Upper lobe of left lung (tissue), 4 donors: ENCODE data around the gene ALDH3A1.

ENCODE experiments used
- EP300 ChIP-seq, 4 donors: sonication (generic); formaldehyde crosslinking; IDR thresholded peaks; one replicate each; pipeline ENCODE4 v1.5.1; 2017; ENCODE audit warnings: antibody characterized with exemption in 4 of 4, control low read depth in 2 of 4
- TF ChIP-seq, protein P1 (sequence below), 6 experiments: fragments of 450-650 bp in 4 of 6; fragments of 200-600 bp in 2 of 6; sonication (generic) in 2 of 6; IDR thresholded peaks; one replicate each; pipeline ENCODE4 v1.5.1; 2016 to 2019; ENCODE audit warnings: antibody characterized with exemption in 6 of 6

- TF ChIP-seq, protein P1, sequence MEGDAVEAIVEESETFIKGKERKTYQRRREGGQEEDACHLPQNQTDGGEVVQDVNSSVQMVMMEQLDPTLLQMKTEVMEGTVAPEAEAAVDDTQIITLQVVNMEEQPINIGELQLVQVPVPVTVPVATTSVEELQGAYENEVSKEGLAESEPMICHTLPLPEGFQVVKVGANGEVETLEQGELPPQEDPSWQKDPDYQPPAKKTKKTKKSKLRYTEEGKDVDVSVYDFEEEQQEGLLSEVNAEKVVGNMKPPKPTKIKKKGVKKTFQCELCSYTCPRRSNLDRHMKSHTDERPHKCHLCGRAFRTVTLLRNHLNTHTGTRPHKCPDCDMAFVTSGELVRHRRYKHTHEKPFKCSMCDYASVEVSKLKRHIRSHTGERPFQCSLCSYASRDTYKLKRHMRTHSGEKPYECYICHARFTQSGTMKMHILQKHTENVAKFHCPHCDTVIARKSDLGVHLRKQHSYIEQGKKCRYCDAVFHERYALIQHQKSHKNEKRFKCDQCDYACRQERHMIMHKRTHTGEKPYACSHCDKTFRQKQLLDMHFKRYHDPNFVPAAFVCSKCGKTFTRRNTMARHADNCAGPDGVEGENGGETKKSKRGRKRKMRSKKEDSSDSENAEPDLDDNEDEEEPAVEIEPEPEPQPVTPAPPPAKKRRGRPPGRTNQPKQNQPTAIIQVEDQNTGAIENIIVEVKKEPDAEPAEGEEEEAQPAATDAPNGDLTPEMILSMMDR (IDR thresholded peaks at IDR 0.05): no peak
- no peak for TF ChIP-seq EP300 (IDR thresholded peaks at IDR 0.05)
Observed at GRCh38 chr17:19713901-19714361, 34.2 kb downstream of the ALDH3A1 start.
